Liver (tissue), 9 donors: Measurements from ENCODE around the gene BRD3OS. TPM values are rescaled to one million over a fixed set of nuclear protein-coding genes. Genes with fewer than 3 reads are reported as not detected.

Experiments used
- DNase-seq: peaks from one replicate; pipeline ENCODE4 v3.0.0-alpha.2; 2017; ENCODE audit warnings: low spot score
- H3K27ac ChIP-seq, 2 donors: one replicate each; pipeline ENCODE4 v1.7.0; 2013; ENCODE audit warnings: inconsistent platforms in 2 of 2, low read length in 2 of 2, control low read depth in 1 of 2, low read depth in 1 of 2, mild to moderate bottlenecking in 1 of 2
- H3K27me3 ChIP-seq, 4 donors: one replicate each; pipeline versions ENCODE4 v1.6.1 to v1.7.0; 2013; ENCODE audit warnings: low read length in 3 of 4, inconsistent platforms in 1 of 4, mild to moderate bottlenecking in 1 of 4, moderate library complexity in 1 of 4; ENCODE audit not compliant: control insufficient read depth in 4 of 4, insufficient read depth in 4 of 4
- H3K36me3 ChIP-seq, 4 donors: one replicate each; pipeline versions ENCODE4 v1.6.1 to v1.7.0; 2013; ENCODE audit warnings: low read length in 3 of 4, mild to moderate bottlenecking in 3 of 4, low read depth in 1 of 4, moderate library complexity in 1 of 4; ENCODE audit not compliant: control insufficient read depth in 4 of 4, insufficient read depth in 3 of 4
- H3K4me1 ChIP-seq, 4 donors: one replicate each; pipeline versions ENCODE4 v1.6.1 to v1.7.0; 2013; ENCODE audit warnings: low read length in 3 of 4, mild to moderate bottlenecking in 3 of 4, moderate library complexity in 1 of 4; ENCODE audit not compliant: control insufficient read depth in 4 of 4, insufficient read depth in 4 of 4
- H3K4me3 ChIP-seq, 3 donors: one replicate each; pipeline versions ENCODE4 v1.6.1 to v1.7.0; 2013; ENCODE audit warnings: low read length in 3 of 3, control low read depth in 1 of 3, low read depth in 1 of 3, mild to moderate bottlenecking in 1 of 3
- H3K9ac ChIP-seq, 2 donors: one replicate each; pipeline ENCODE4 v1.7.0; 2013; ENCODE audit warnings: low read length in 2 of 2, mild to moderate bottlenecking in 2 of 2, moderate library complexity in 2 of 2, control low read depth in 1 of 2, low read depth in 1 of 2
- H3K9me3 ChIP-seq, 4 donors: one replicate each; pipeline versions ENCODE4 v1.6.1 to v1.7.0; 2013; ENCODE audit warnings: low read length in 3 of 4; ENCODE audit not compliant: control insufficient read depth in 4 of 4
- ATF3 ChIP-seq: IDR thresholded peaks from 2 replicates; pipeline ENCODE4 v1.6.1; 2016; ENCODE audit warnings: antibody characterized with exemption
- CTCF ChIP-seq: fragments of 150-350 bp; IDR thresholded peaks from 2 replicates; pipeline ENCODE4 v1.5.1; 2017; ENCODE audit warnings: improper control_type of control experiment, low read depth, low read length; ENCODE audit not compliant: missing input control
- EGR1 ChIP-seq, 2 donors: IDR thresholded peaks; 2 replicates each; pipeline ENCODE4 v1.6.1; 2016 to 2018; ENCODE audit warnings: antibody characterized with exemption in 2 of 2, low read depth in 2 of 2
- FOXA1 ChIP-seq: IDR thresholded peaks from 2 replicates; pipeline ENCODE4 v1.6.1; 2016; ENCODE audit warnings: antibody characterized with exemption
- FOXA2 ChIP-seq: IDR thresholded peaks from 2 replicates; pipeline ENCODE4 v1.6.1; 2016; ENCODE audit warnings: antibody characterized with exemption
- JUND ChIP-seq, 2 donors: IDR thresholded peaks; 2 replicates each; pipeline ENCODE4 v1.6.1; 2016; ENCODE audit warnings: antibody characterized with exemption in 2 of 2
- REST ChIP-seq: IDR thresholded peaks from 2 replicates; pipeline ENCODE4 v1.6.1; 2016; ENCODE audit warnings: antibody characterized with exemption, mild to moderate bottlenecking
- RXRA ChIP-seq, 2 donors: IDR thresholded peaks; 2 replicates each; pipeline ENCODE4 v1.6.1; 2017 to 2018; ENCODE audit warnings: antibody characterized with exemption in 2 of 2, mild to moderate bottlenecking in 1 of 2
- SP1 ChIP-seq: IDR thresholded peaks from 2 replicates; pipeline ENCODE4 v1.6.1; 2018; ENCODE audit warnings: antibody characterized with exemption, mild to moderate bottlenecking
- YY1 ChIP-seq: IDR thresholded peaks from 2 replicates; pipeline ENCODE4 v1.6.1; 2016; ENCODE audit warnings: antibody characterized with exemption, mild to moderate bottlenecking
- ZBTB33 ChIP-seq: IDR thresholded peaks from 2 replicates; pipeline ENCODE4 v1.6.1; 2016; ENCODE audit warnings: antibody characterized with exemption
- WGBS: extraction: QIAGEN DNeasy Blood & Tissue Kit; methylation state at CpG from one replicate; pipeline ENCODE4 v1.1.7; 2013; 5-methylcytosine and 5-hydroxymethylcytosine counted together
- polyA plus RNA-seq, 2 donors: library from polyadenylated mRNA; stranded (reverse) in 1 of 2; unstranded in 1 of 2; fragments of 200-250 nt in 1 of 2; fragments of >200 nt in 1 of 2; fragmentation: Nextera tagmentation in 1 of 2; extraction: Ambion mirVana in 1 of 2; gene quantifications; one replicate each; pipeline versions ENCODE4 v1.2.1 to v1.2.3, GENCODE V29; 2013 to 2015
- total RNA-seq, 2 donors: library from RNA; depleted of rRNA; stranded (reverse); fragments of >200 nt; gene quantifications; one replicate each; pipeline ENCODE4 v1.2.3, GENCODE V29; 2014
- donor health status: healthy.
- donor health status: healthy.
- donor health status: healthy.
- donor health status: healthy.
- donor health status: healthy.

The BRD3OS gene
- total and polyA plus RNA-seq, 4 donors, result 2.1 to 5.1 (median 2.9) TPM

DNA sequence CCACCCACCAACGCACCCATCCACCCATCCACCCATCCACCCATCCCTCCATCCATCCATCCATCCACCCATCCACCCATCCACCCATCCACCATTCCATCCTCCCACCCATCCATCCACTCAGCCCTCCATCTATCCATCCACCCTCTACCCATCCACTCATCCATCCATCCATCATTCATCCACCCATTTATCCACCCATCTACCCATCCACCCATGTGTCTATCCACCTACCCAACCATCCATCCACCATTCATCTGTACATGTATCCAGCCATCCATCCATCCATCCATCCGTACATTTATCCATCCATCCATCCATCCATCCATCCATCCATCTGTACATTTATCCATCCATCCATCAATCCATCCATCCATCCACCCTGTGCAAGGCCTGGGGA, 22.0 kb upstream of the BRD3OS start (continued):
- TF ChIP-seq REST, result no peak

GRCh38 chr9:134004131-134004873, 21.0 kb upstream of the BRD3OS start:
- Histone ChIP-seq H3K4me3 (no peak overlapping the region), H3K9me3 (no peaks in the 10 kb centered on the region), H3K36me3 (no peaks in the 10 kb centered on the region), H3K27ac (no peak overlapping the region), H3K9ac (no peak overlapping the region), H3K27me3 (no peaks in the 10 kb centered on the region), H3K4me1 (no peaks in the 10 kb centered on the region)
- TF ChIP-seq FOXA1, result no peak
- no peak for TF ChIP-seq JUND (IDR thresholded peaks at IDR 0.05)
- TF ChIP-seq RXRA (IDR thresholded peaks at IDR 0.05), result no peak
- TF ChIP-seq ATF3, result no peak
- TF ChIP-seq CTCF, result no peak
- no peak for TF ChIP-seq YY1
- TF ChIP-seq ZBTB33, result no peak
- TF ChIP-seq FOXA2, result no peak
- no peak for TF ChIP-seq SP1
- TF ChIP-seq EGR1 (IDR thresholded peaks at IDR 0.05; ENCODE audit: low read depth in 2 of 2), result no peak
- TF ChIP-seq REST, result no peak
- WGBS, result 70% methylated on average over 20 of the region's 20 CpGs
- no peak for DNase-seq
